Esophagus muscularis mucosa (tissue), 4 donors: ENCODE results near the gene FBXO10. TPM values are rescaled to one million over a fixed set of nuclear protein-coding genes. Genes with fewer than 3 reads are reported as not detected.

ENCODE experiments used
- DNase-seq: peaks from one replicate; pipeline ENCODE4 v3.0.0-alpha.2; 2017; ENCODE audit errors: extremely low spot score
- H3K27ac ChIP-seq, 4 donors: fragments of 200-600 bp; sonication (generic); replicated peaks in 1 of 4; 1 replicate in 3 of 4; 2 replicates in 1 of 4; pipeline ENCODE4 v1.5.1; 2016 to 2019; ENCODE audit warnings: mild to moderate bottlenecking in 1 of 4
- H3K27me3 ChIP-seq, 4 donors: fragments of 200-600 bp; sonication (generic); one replicate each; pipeline versions ENCODE4 v1.5.1 to v1.6.0; 2016 to 2019
- H3K36me3 ChIP-seq, 4 donors: fragments of 200-600 bp; sonication (generic); one replicate each; pipeline ENCODE4 v1.5.1; 2016 to 2019
- H3K4me1 ChIP-seq, 4 donors: fragments of 200-600 bp; sonication (generic); one replicate each; pipeline ENCODE4 v1.5.1; 2016 to 2019
- H3K4me3 ChIP-seq, 4 donors: fragments of 200-600 bp; sonication (generic); 1 replicate in 2 of 4; 2 replicates in 2 of 4; pipeline ENCODE4 v1.5.1; 2016 to 2019; ENCODE audit warnings: mild to moderate bottlenecking in 4 of 4, moderate library complexity in 1 of 4
- H3K9me3 ChIP-seq, 4 donors: fragments of 200-600 bp; sonication (generic); 1 replicate in 3 of 4; 2 replicates in 1 of 4; pipeline ENCODE4 v1.5.1; 2016 to 2019
- EP300 ChIP-seq: sonication (generic); formaldehyde crosslinking; IDR thresholded peaks from one replicate; pipeline ENCODE4 v1.6.1; 2017; ENCODE audit warnings: antibody characterized with exemption
- POLR2A ChIP-seq: fragments of 450-650 bp; IDR thresholded peaks from one replicate; pipeline ENCODE4 v1.6.1; 2017; ENCODE audit warnings: antibody characterized with exemption, moderate library complexity, mild to moderate bottlenecking, low read depth
- POLR2AphosphoS5 ChIP-seq, 2 donors: sonication (generic); formaldehyde crosslinking; IDR thresholded peaks; one replicate each; pipeline ENCODE4 v1.6.1; 2017; ENCODE audit warnings: antibody characterized with exemption in 2 of 2
- WGBS: methylation state at CpG from one replicate; pipeline ENCODE4 v1.1.5; 2018; 5-methylcytosine and 5-hydroxymethylcytosine counted together
- intact Hi-C: fragments of 100-400 bp; cut with DNase I; formaldehyde crosslinking; loops from one replicate; pipeline ENCODE4 v1.15.1; 2023
- total RNA-seq, 4 donors: library from RNA; depleted of rRNA; stranded (reverse); fragments of >200 nt; gene quantifications; one replicate each; pipeline versions ENCODE4 v1.1.0 to v1.2.1, GENCODE V29; 2016
- TF ChIP-seq, protein P1 (sequence below), 3 experiments: fragments of 200-600 bp in 2 of 3; fragments of 450-650 bp in 1 of 3; sonication (generic) in 2 of 3; IDR thresholded peaks; one replicate each; pipeline ENCODE4 v1.5.1; 2017 to 2019; ENCODE audit warnings: antibody characterized with exemption in 3 of 3, mild to moderate bottlenecking in 2 of 3, moderate library complexity in 1 of 3

The FBXO10 gene
- total RNA-seq, 4 donors from 2014 or later: 5.5 to 11.2 (median 9.0) TPM

DNA sequence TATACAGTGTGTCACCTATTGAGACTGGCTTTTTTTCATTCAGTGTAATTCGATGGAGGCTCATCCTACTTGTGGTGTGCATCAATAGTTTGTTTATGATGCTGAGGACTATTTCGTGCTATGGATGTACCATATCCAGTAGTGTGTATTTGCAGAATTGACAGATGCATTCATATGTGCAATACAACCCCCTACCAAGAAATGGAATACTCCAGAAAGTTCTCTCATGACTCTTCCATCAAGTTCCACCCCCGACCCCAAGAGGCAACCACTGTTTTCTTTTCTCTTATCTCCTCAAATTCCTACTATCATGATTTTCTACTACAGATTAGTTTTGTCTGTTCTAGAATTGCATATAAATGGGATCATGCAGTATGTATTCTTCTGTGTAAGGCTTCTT, 21.9 kb downstream of the FBXO10 start:
- no peaks in the 10 kb centered on the region for H3K27me3 ChIP-seq
- H3K4me1 ChIP-seq: no peaks in the 10 kb centered on the region
- H3K9me3 ChIP-seq: no peaks in the 10 kb centered on the region
- DNase-seq: no peak
- H3K4me3 ChIP-seq: no peak overlapping the region
- no peak overlapping the region for H3K27ac ChIP-seq
- TF ChIP-seq EP300 (no peak), POLR2A (no peak), POLR2AphosphoS5 (IDR thresholded peaks at IDR 0.05) (no peak)
- TF ChIP-seq, protein P1, sequence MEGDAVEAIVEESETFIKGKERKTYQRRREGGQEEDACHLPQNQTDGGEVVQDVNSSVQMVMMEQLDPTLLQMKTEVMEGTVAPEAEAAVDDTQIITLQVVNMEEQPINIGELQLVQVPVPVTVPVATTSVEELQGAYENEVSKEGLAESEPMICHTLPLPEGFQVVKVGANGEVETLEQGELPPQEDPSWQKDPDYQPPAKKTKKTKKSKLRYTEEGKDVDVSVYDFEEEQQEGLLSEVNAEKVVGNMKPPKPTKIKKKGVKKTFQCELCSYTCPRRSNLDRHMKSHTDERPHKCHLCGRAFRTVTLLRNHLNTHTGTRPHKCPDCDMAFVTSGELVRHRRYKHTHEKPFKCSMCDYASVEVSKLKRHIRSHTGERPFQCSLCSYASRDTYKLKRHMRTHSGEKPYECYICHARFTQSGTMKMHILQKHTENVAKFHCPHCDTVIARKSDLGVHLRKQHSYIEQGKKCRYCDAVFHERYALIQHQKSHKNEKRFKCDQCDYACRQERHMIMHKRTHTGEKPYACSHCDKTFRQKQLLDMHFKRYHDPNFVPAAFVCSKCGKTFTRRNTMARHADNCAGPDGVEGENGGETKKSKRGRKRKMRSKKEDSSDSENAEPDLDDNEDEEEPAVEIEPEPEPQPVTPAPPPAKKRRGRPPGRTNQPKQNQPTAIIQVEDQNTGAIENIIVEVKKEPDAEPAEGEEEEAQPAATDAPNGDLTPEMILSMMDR (IDR thresholded peaks at IDR 0.05): no peak
- intact Hi-C loops: no loop called here
- WGBS: 93% methylated on average over 3 of the region's 3 CpGs
- no peaks in the 10 kb centered on the region for H3K36me3 ChIP-seq

DNA sequence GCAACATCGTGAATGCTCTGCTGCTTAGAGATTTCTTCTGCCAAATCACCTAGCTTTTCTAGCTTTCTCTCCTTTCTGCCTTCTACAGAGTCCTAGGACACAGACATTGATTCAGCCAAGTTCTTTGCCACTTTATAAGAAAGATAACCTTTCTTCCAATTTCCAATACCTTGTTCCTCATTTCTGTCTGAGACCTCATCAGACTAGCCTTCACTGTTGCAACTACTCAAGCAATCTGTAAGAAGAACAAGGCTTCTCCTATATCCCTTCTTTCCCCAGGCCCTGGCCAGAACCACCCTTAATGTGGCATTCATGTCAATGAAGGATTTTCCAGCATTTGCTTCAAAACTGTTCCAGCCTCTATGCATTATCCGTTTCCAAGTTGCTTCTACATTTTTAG, 24.3 kb downstream of the FBXO10 start:
- DNase-seq: no peak
- Histone ChIP-seq H3K4me3 (no peak overlapping the region), H3K36me3 (no peaks in the 10 kb centered on the region), H3K27ac (no peak overlapping the region), H3K27me3 (no peaks in the 10 kb centered on the region), H3K4me1 (no peaks in the 10 kb centered on the region), H3K9me3 (no peaks in the 10 kb centered on the region)
- 94% methylated on average over 2 of the region's 2 CpGs for WGBS
- no peak for TF ChIP-seq POLR2AphosphoS5 (IDR thresholded peaks at IDR 0.05)
- no peak for TF ChIP-seq EP300
- TF ChIP-seq, protein P1 (IDR thresholded peaks at IDR 0.05): no peak
- no peak for TF ChIP-seq POLR2A
- intact Hi-C loops: no loop called here

DNA sequence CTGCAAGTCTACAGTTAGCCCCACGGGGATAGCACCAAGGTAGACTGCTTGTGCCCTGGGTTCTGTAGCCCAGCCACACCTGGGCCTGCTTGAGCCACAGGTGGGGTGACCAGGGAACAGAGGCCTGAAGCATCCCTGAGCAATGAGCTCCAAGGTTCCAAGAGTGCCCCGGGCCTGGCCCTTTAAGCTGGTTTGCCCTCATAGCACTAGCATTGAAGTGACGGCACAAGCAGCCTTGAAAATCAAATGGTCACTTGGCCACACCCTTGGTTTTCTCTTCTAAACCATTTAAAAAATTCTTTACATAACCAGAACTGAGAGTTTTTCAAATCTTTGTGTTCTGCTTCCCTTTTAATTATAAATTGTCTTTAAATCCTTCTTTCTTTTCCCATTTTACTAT, 24.7 kb downstream of the FBXO10 start:
- WGBS: 93% methylated on average over 3 of the region's 3 CpGs
- DNase-seq: no peak
- Histone ChIP-seq H3K4me1 (no peaks in the 10 kb centered on the region), H3K27ac (no peak overlapping the region), H3K36me3 (no peaks in the 10 kb centered on the region), H3K4me3 (no peak overlapping the region), H3K9me3 (no peaks in the 10 kb centered on the region), H3K27me3 (no peaks in the 10 kb centered on the region)
- TF ChIP-seq, protein P1 (IDR thresholded peaks at IDR 0.05): no peak
- TF ChIP-seq POLR2A: no peak
- no peak for TF ChIP-seq POLR2AphosphoS5 (IDR thresholded peaks at IDR 0.05)
- TF ChIP-seq EP300: no peak
- intact Hi-C loops: no loop called here

GRCh38 chr9:37550781-37551180, 25.4 kb downstream of the FBXO10 start:
- no peak overlapping the region for H3K4me3 ChIP-seq
- H3K4me1 ChIP-seq: no peaks in the 10 kb centered on the region
- TF ChIP-seq POLR2A (no peak), EP300 (no peak), POLR2AphosphoS5 (IDR thresholded peaks at IDR 0.05) (no peak)
- TF ChIP-seq, protein P1 (IDR thresholded peaks at IDR 0.05): no peak
- H3K9me3 ChIP-seq: no peaks in the 10 kb centered on the region
- H3K27ac ChIP-seq: no peak overlapping the region
- no peaks in the 10 kb centered on the region for H3K27me3 ChIP-seq
- no peak for DNase-seq
- H3K36me3 ChIP-seq: no peaks in the 10 kb centered on the region
- 89% methylated on average over 1 of the region's 1 CpG for WGBS
- intact Hi-C loops: no loop called here

GRCh38 chr9:37549527-37549926, 26.7 kb downstream of the FBXO10 start:
- intact Hi-C loops: no loop called here
- Histone ChIP-seq H3K36me3 (no peaks in the 10 kb centered on the region), H3K27me3 (no peaks in the 10 kb centered on the region), H3K27ac (no peak overlapping the region), H3K4me3 (no peak overlapping the region), H3K4me1 (no peaks in the 10 kb centered on the region), H3K9me3 (no peaks in the 10 kb centered on the region)
- no peak for TF ChIP-seq EP300
- TF ChIP-seq POLR2A: no peak
- no peak for TF ChIP-seq POLR2AphosphoS5 (IDR thresholded peaks at IDR 0.05)
- TF ChIP-seq, protein P1 (IDR thresholded peaks at IDR 0.05): no peak
- DNase-seq: no peak
